HL-60 (cell line): ENCODE data around the gene SLC35A3.

Experiments used
- DNase-seq, 2 experiments: peaks; one replicate each; pipeline ENCODE4 v3.0.0-alpha.2; 2010 to 2020; ENCODE audit warnings: low read depth in 1 of 2, low spot score in 1 of 2
- H3K27ac ChIP-seq: fragments of 250-450 bp; sonication (Bioruptor Pico); replicated peaks from 2 replicates; pipeline ENCODE4 v1.5.1; 2020; ENCODE audit warnings: mild to moderate bottlenecking, moderate library complexity
- H3K27me3 ChIP-seq: fragments of 250-450 bp; sonication (Bioruptor Pico); 2 replicates; pipeline ENCODE4 v1.5.1; 2021; ENCODE audit warnings: mild to moderate bottlenecking, moderate library complexity; ENCODE audit not compliant: insufficient read depth, poor library complexity, severe bottlenecking
- H3K4me3 ChIP-seq: replicated peaks from 2 replicates; pipeline ENCODE4 v1.5.1; 2011; ENCODE audit warnings: mild to moderate bottlenecking, control low read depth, low read length; ENCODE audit not compliant: insufficient read depth
- CTCF ChIP-seq: IDR thresholded peaks from one replicate; pipeline ENCODE4 v1.5.1; 2011; ENCODE audit warnings: low read length, control low read depth, inconsistent platforms; ENCODE audit not compliant: insufficient read depth
- GABPA ChIP-seq: IDR thresholded peaks from 2 replicates; pipeline ENCODE4 v1.6.1; 2012; ENCODE audit warnings: low read depth
- POLR2AphosphoS5 ChIP-seq: IDR thresholded peaks from 2 replicates; pipeline ENCODE4 v1.6.1; 2012; ENCODE audit warnings: low read depth
- REST ChIP-seq: IDR thresholded peaks from 2 replicates; pipeline ENCODE4 v1.6.1; 2012; ENCODE audit warnings: low read depth; ENCODE audit not compliant: insufficient replicate concordance
- SPI1 ChIP-seq: IDR thresholded peaks from 2 replicates; pipeline ENCODE4 v1.6.1; 2012; ENCODE audit warnings: low read depth, mild to moderate bottlenecking, borderline replicate concordance

Gene SLC35A3

GRCh38 chr1:100074604-100075395 is 105.0 kb downstream of the SLC35A3 start:
- no peaks in the 10 kb centered on the region for H3K27me3 ChIP-seq
- no peak for DNase-seq
- TF ChIP-seq POLR2AphosphoS5 = no peak
- no peak for TF ChIP-seq SPI1
- no peak for TF ChIP-seq GABPA
- no peak for TF ChIP-seq CTCF
- no peak for TF ChIP-seq REST
- no peak overlapping the region for H3K27ac ChIP-seq
- no peak overlapping the region for H3K4me3 ChIP-seq

- DNase-seq = no peak
- H3K4me3 ChIP-seq = no peak overlapping the region
- H3K27ac ChIP-seq = no peak overlapping the region
- no peaks in the 10 kb centered on the region for H3K27me3 ChIP-seq
- TF ChIP-seq GABPA (no peak), CTCF (no peak), REST (no peak), POLR2AphosphoS5 (no peak)
These were observed 106.0 kb downstream of the SLC35A3 start for GRCh38 chr1:100075773-100076172.

- DNase-seq = no peak
- H3K27ac ChIP-seq = no peak overlapping the region
These were observed 106.5 kb downstream of the SLC35A3 start for GRCh38 chr1:100076319-100076718.

More at GRCh38 chr1:100076319-100076718, 106.5 kb downstream of the SLC35A3 start:
- Histone ChIP-seq H3K27me3 (no peaks in the 10 kb centered on the region), H3K4me3 (no peak overlapping the region)
- TF ChIP-seq CTCF (no peak), GABPA (no peak), REST (no peak), SPI1 (no peak), POLR2AphosphoS5 (no peak)
